ENCODE data around the gene GLA.

The GLA gene

GRCh38 chrX:101407748-101408531, at the start of gene GLA, which contains the start of gene HNRNPH2:
Gene GLA (minus strand): TSS chrX:101407925. CDS start chrX:101407903, 22 bp downstream.
Gene HNRNPH2 (plus strand): TSS chrX:101408222. CDS start chrX:101411989, 3,767 bp downstream.
- peak; percentile 74 for DNase-seq (ENCODE audit: low read depth)

- no peak for DNase-seq (ENCODE audit: low read depth)
These were observed 44.3 kb upstream of the GLA start for GRCh38 chrX:101452056-101452455.

DNA sequence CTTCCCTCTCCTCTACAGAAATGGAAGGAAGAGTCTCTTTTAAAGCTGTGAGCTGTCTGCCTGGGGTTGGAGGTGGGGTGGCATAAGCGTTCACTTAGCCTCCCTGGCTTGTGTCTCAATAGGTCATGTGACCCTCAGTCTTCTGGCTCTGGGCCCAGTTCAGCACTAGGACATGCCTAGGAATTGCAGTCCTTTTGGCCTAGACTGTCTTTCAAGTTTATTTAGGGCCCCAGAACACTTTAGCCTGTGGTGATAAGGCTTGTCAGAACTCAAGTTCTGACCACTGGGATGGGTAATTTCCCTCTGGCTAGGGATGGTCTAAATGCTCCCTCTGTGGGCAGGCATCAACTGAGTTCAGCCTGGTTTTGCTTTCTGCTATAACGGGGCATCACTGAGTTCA, 43.2 kb upstream of the GLA start:
- no peak for DNase-seq (ENCODE audit: low read depth)

GRCh38 chrX:101450085-101450484, 42.4 kb upstream of the GLA start:
- DNase-seq (ENCODE audit: low read depth) = no peak

DNA sequence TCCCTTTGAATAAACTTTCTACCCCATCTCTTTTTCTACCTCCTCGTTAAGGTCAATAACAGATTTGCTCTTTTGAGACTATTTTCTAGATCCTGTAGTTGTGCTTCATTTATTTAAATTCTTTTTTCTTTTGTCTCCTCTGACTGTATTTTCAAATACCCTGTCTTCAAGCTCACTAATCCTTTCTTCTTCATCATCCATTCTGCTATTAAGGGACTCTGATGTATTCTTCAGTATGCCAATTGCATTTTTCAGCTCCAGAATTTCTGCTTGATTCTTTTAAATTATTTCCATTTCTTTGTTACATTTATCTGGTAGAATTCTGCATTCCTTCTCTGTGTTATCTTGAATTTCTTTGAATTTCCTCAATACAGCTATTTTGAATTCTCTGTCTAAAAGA, 41.6 kb upstream of the GLA start:
- no peak for DNase-seq (ENCODE audit: low read depth)

DNA sequence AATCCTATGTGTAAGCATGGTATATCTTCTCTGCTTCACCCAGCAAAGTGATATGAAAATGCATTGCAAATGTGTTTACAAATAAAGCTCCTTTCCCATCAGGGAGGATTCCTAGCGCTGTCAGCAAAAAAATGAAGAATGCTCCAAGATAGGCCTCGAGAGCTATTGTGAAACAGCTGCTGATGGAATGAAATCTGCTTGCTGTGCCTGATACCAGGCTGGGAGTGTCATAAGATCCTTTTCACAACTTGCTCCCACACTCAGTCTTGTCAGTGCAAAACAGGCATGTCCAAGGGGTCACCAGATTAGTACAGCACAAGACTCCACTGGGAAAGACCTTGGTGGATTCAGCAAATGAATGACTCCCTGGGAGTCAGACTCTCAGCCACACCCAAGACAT, 34.4 kb upstream of the GLA start:
- no peak for DNase-seq (ENCODE audit: low read depth)

DNA sequence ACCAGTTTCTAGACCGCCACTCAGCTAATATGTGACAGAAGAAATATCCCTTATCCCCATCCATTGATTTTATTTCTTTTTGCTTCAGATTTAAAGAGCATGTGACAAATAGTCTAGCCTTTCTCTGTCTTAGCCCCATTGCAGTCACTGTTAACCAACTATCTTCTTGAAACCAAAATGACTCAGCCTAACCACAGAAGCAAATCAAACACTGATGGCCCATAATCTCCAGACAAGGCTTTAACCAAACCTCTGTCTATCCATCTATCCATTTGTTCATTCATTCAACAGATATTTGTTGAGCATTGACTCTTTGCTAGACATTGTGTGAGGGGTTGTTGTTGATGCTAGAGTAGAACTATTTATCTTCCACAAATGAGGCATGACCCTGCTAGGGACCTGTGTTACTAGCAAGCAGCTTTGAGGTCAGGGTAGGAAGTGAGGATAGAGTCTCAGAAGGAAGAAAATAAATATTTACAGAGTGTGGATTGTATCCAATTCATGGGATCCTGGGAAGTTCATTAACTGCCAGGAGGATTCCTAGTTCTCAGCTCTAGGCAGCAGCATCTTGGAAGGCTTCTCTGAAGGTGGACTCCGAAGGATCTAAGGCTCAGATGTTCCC, 22.8 kb upstream of the GLA start:
- no peak for DNase-seq (ENCODE audit: low read depth)

DNA sequence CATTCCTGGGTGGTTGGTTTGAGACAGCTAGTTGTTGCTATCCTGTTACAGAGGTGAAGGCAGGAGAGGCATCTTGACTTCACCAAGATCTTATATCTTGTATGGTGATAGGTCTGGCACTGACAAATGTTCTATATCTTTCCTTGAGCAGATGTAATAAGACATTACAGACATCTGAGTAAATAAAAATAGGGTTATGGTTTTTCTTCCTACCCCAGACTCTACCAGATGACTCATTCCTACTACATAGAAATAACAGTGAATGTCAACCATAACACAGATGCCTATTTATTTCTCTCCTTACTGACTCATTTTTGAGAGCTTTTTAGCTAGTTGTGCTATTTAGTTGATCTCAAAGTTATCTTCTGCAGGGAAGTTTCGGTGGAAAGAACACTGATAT, 22.2 kb upstream of the GLA start:
- DNase-seq (ENCODE audit: low read depth) = no peak

GRCh38 chrX:101427954-101428353, 20.2 kb upstream of the GLA start:
- DNase-seq (ENCODE audit: low read depth) = no peak

GRCh38 chrX:101419489-101419888, 11.8 kb upstream of the GLA start:
- no peak for DNase-seq (ENCODE audit: low read depth)

GRCh38 chrX:101417981-101418841, 10.5 kb upstream of the GLA start:
- no peak for DNase-seq (ENCODE audit: low read depth)

DNA sequence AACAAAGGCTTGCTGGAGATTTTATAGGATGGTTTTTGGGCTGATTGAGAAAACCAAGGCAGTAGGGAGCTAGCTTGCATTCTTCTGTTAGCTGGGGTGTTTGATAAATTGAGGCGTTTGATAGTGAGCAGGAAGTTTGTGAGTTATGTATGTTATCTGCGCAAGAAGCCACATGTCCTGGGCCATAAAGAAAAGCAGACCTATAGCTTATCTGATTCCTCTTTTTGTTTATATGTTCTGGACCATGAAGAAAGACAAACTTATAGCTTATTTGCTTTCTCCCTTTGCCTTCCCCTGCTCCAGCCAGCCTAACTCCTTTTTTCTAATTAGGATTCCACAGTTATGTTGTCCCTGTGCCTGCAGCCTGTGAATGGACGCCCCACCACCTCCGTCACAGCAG, 9.5 kb upstream of the GLA start:
- DNase-seq (ENCODE audit: low read depth) = no peak

- no peak for DNase-seq (ENCODE audit: low read depth)
These were observed 9.0 kb upstream of the GLA start for GRCh38 chrX:101416691-101417090.

DNA sequence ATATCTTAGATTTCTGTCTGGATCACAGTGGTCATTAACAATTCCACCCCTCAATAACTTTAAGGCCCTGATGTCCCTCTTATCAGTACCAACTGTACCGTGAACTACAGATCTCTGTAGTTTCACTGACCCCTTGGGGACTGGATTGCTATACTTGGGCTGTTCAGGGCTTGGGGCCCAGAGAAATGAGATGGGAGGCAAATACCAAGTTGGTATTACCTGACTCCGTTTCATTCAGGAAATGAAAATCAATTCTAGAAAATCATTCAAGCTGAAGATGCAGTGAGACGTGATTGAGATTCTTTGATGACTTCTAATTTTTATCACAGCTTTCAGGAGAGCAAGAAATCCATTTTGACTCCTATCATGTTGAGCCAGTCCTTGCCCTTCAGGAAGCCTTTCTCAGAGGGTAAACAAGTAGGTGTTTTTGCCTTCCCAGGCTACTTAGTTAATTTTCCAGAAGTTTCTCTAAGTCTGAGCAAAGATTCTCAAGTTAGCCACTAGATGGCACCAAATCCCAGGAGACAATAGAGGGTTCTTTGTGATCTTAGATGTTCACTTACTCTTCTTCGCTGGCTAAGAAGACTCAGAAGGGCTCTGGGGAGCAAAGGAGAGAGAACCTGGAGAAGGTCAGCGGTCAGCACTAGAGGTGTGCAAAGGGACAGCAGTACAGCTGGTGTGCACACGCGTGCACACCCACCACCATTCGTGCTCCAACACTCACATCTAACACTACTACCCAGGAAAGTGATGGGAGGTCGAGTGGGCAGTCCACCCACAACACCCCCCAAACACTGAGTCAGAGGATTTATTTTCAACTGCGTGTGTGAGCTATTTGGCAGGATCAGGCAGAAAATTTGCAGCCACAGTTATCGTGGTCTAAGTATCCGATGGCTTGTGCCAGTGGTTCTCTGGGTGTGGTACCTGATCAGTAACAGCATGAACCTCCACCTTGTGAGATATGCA, 7.7 kb upstream of the GLA start:
- DNase-seq (ENCODE audit: low read depth) = no peak

- no peak for DNase-seq (ENCODE audit: low read depth)
These were observed 4.3 kb upstream of the GLA start for GRCh38 chrX:101411984-101412383.

- DNase-seq (ENCODE audit: low read depth) = no peak
These were observed 2.7 kb upstream of the GLA start for GRCh38 chrX:101410461-101410860.

- DNase-seq (ENCODE audit: low read depth) = no peak
These were observed 1.3 kb upstream of the GLA start for GRCh38 chrX:101409043-101409442.

DNA sequence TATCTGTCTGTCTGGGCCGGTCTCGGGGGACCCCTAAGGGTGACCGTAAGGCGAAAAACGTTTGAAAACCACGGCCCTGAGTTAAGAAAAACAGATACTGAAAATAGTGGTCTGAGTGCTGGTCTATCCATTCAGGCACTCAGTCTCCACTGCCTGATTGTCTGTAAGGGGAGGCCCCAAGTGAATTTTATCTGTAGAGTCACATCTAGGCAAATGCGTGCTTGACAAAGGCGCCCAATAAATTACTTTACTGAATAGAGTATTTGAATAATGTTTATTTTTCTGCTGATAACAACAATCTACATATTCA, 762 bp upstream of the GLA start:
- DNase-seq (ENCODE audit: low read depth) = no peak

GRCh38 chrX:101407167-101407747, 468 bp downstream of the GLA start:
- DNase-seq (ENCODE audit: low read depth) = no peak

DNA sequence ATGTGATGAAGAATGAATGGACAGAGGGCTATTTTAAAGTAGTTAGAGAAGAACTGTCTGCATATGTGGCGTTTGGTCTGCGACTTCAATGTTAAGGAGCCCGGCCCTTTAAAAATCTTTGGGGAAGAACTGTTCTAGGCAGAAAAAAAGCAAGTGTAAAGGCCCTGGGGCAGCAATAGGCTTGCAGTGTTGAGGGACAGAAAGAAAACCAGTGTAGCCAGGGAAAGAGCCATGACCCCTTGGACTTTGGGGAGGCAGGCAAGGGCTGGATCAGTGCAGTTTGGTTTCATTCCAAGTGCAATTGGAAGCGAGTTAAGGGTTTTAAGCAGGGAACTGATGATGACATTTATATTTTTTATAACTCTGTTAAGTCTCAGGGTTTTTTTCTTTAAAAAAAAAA, 7.9 kb downstream of the GLA start:
- DNase-seq (ENCODE audit: low read depth) = no peak

DNA sequence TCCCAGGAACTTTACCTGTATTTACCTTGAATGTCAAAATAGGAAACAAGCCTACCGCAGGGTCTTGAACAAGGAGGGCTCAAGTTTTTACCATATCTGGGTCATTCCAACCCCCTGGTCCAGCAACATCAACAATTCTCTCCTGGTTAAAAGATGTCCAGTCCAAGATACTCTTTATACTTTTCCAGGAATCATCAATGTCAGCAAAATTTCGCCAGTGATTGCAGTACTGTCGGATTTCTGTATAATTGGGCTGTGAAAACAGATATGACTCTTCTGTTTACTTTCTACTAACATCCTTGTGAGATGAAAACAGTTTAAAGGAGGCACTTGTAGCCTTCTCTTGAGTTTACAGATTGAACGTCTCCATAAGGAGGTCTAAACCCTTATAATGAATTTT, 9.0 kb downstream of the GLA start:
- no peak for DNase-seq (ENCODE audit: low read depth)
